IMR-90 (cell line): ENCODE measurements around the gene POLG2. TPM values are rescaled to one million over a fixed set of nuclear protein-coding genes. Genes with fewer than 3 reads are reported as not detected.
A peak's percentile ranks its signal among the peaks of the same experiment; 100 is the strongest.

Experiments used
- ATAC-seq: fragments of 200-7000 bp; cut with Tn5 transposase; 2 replicates; pipeline ENCODE4 v1.9.1; 2020; ENCODE audit warnings: low read depth, mild to moderate bottlenecking, moderate library complexity
- BruUV-seq: library from RNA; stranded (reverse); fragments of 400-500 nt; replicated peaks from 2 replicates; lab custom pipeline; 2021; lab: Mats Ljungman, UMichigan
- CTCF ChIA-PET: fragments of 300-600 bp; formaldehyde crosslinking; extraction: SDS; loops from one replicate; lab custom pipeline; 2021; ENCODE audit warnings: antibody characterized with exemption; lab: Yijun Ruan, JAX
- POLR2A ChIA-PET: fragments of 300-600 bp; sonication (Branson Sonifier 250); formaldehyde crosslinking; loops from one replicate; lab custom pipeline; 2022; ENCODE audit warnings: antibody characterized with exemption; ENCODE audit not compliant: unreplicated experiment; lab: Charles Lee
- DNase-seq: peaks from one replicate; pipeline ENCODE4 v3.0.0; 2013
- H2AFZ ChIP-seq: replicated peaks from 2 replicates; pipeline ENCODE3; 2013; ENCODE audit warnings: low read length, mild to moderate bottlenecking; ENCODE audit not compliant: poor library complexity
- H2AK5ac ChIP-seq: 2 replicates; pipeline ENCODE4 v1.6.1; 2013; ENCODE audit warnings: low read depth, low read length, inconsistent platforms
- H2AK9ac ChIP-seq: replicated peaks from 2 replicates; pipeline ENCODE3; 2013; ENCODE audit warnings: mild to moderate bottlenecking, low read depth, low read length, moderate library complexity; ENCODE audit not compliant: poor library complexity
- H2BK120ac ChIP-seq: 2 replicates; pipeline ENCODE4 v1.6.1; 2013; ENCODE audit warnings: low read depth, low read length, inconsistent platforms
- H2BK15ac ChIP-seq: 3 replicates; pipeline ENCODE4 v1.6.1; 2013; ENCODE audit warnings: low read depth, low read length, inconsistent platforms
- H2BK20ac ChIP-seq: 2 replicates; pipeline ENCODE4 v1.6.1; 2013; ENCODE audit warnings: low read depth, mild to moderate bottlenecking, inconsistent platforms, low read length, moderate library complexity
- H2BK5ac ChIP-seq: 2 replicates; pipeline ENCODE4 v1.6.1; 2013; ENCODE audit warnings: mild to moderate bottlenecking, low read depth, low read length, inconsistent platforms; ENCODE audit not compliant: poor library complexity, severe bottlenecking
- H3K14ac ChIP-seq: replicated peaks from 2 replicates; pipeline ENCODE4 v1.6.1; 2013; ENCODE audit warnings: low read depth, low read length, inconsistent platforms
- H3K18ac ChIP-seq: 2 replicates; pipeline ENCODE4 v1.6.1; 2013; ENCODE audit warnings: low read depth, low read length, control low read depth
- H3K23ac ChIP-seq: 2 replicates; pipeline ENCODE4 v1.6.1; 2013; ENCODE audit warnings: low read depth, low read length, inconsistent platforms
- H3K27ac ChIP-seq: 2 replicates; pipeline ENCODE4 v1.5.1; 2013; ENCODE audit warnings: mild to moderate bottlenecking, control low read depth, low read length; ENCODE audit not compliant: insufficient read depth
- H3K27me3 ChIP-seq: 2 replicates; pipeline ENCODE4 v1.6.1; 2013; ENCODE audit warnings: low read length; ENCODE audit not compliant: control insufficient read depth, insufficient read depth
- H3K36me3 ChIP-seq: 2 replicates; pipeline ENCODE4 v1.6.1; 2013; ENCODE audit warnings: low read length, mixed read lengths; ENCODE audit not compliant: control insufficient read depth, insufficient read depth
- H3K4ac ChIP-seq: 2 replicates; pipeline ENCODE4 v1.6.1; 2013; ENCODE audit warnings: low read depth, low read length, inconsistent platforms
- H3K4me1 ChIP-seq: 2 replicates; pipeline ENCODE4 v1.6.1; 2013; ENCODE audit warnings: low read length, mixed read lengths; ENCODE audit not compliant: control insufficient read depth, insufficient read depth
- H3K4me2 ChIP-seq: 2 replicates; pipeline ENCODE4 v1.6.1; 2013; ENCODE audit warnings: low read depth, mild to moderate bottlenecking, control low read depth, low read length, moderate library complexity
- H3K4me3 ChIP-seq: 2 replicates; pipeline ENCODE4 v1.5.1; 2013; ENCODE audit warnings: low read depth, mild to moderate bottlenecking, control low read depth, low read length, moderate library complexity; ENCODE audit not compliant: insufficient read depth
- H3K56ac ChIP-seq: 2 replicates; pipeline ENCODE4 v1.6.1; 2013; ENCODE audit warnings: low read length, inconsistent platforms; ENCODE audit not compliant: insufficient read depth; ENCODE audit errors: extremely low read depth
- H3K79me1 ChIP-seq, 2 experiments: 2 replicates each; pipeline ENCODE4 v1.6.1; 2013; ENCODE audit warnings: low read length in 2 of 2, inconsistent platforms in 1 of 2, low read depth in 1 of 2
- H3K9ac ChIP-seq: 2 replicates; pipeline ENCODE4 v1.6.1; 2013; ENCODE audit warnings: low read depth, low read length, control low read depth
- H3K9me1 ChIP-seq: 2 replicates; pipeline ENCODE4 v1.6.1; 2013; ENCODE audit warnings: low read length, inconsistent platforms; ENCODE audit not compliant: insufficient read depth
- H3K9me3 ChIP-seq: 2 replicates; pipeline ENCODE4 v1.6.1; 2013; ENCODE audit warnings: low read length; ENCODE audit not compliant: control insufficient read depth, insufficient read depth
- H4K20me1 ChIP-seq: 2 replicates; pipeline ENCODE4 v1.6.1; 2013; ENCODE audit warnings: low read length, inconsistent platforms; ENCODE audit not compliant: insufficient read depth
- H4K5ac ChIP-seq: 2 replicates; pipeline ENCODE4 v1.6.1; 2013; ENCODE audit warnings: mild to moderate bottlenecking, low read depth, low read length, control low read depth
- H4K8ac ChIP-seq, 2 experiments: 2 replicates each; pipeline ENCODE4 v1.6.1; 2013; ENCODE audit warnings: low read depth in 2 of 2, low read length in 2 of 2, control low read depth in 1 of 2, inconsistent platforms in 1 of 2
- H4K91ac ChIP-seq: 2 replicates; pipeline ENCODE4 v1.6.1; 2013; ENCODE audit warnings: low read depth, low read length, inconsistent platforms; ENCODE audit not compliant: insufficient read depth
- CEBPB ChIP-seq: IDR thresholded peaks from 2 replicates; pipeline ENCODE4 v1.6.1; 2012; ENCODE audit warnings: low read depth, low read length, improper control_type of control experiment
- CHD1 ChIP-seq: IDR thresholded peaks from 2 replicates; pipeline ENCODE4 v1.6.1; 2012; ENCODE audit warnings: low read depth, low read length, improper control_type of control experiment
- WGBS, 2 experiments: methylation state at CpG; one replicate each; pipeline versions ENCODE4 v1.1.5 to v1.1.7; 2013; ENCODE audit warnings: missing lambda C conversion rate in 2 of 2; ENCODE audit not compliant: insufficient read length in 1 of 2; ENCODE audit errors: extremely low coverage in 2 of 2; 5-methylcytosine and 5-hydroxymethylcytosine counted together
- dilution Hi-C: fragments of 300-500 bp; cut with HindIII; formaldehyde crosslinking; loops from one replicate; pipeline ENCODE4 v1.14.3; 2018; ENCODE audit warnings: low sequenced_read_pairs; ENCODE audit not compliant: unreplicated experiment
- in situ Hi-C: fragments of 300-500 bp; cut with MboI; formaldehyde crosslinking; loops from 3 replicates; pipeline ENCODE4 v1.14.3; 2019; ENCODE audit warnings: low sequenced_read_pairs, inconsistent platforms, mixed read lengths
- intact Hi-C: fragments of 100-400 bp; cut with micrococcal nuclease; formaldehyde crosslinking; loops from 2 replicates; pipeline ENCODE4 v1.10.0; 2022
- polyA plus RNA-seq, 3 experiments: library from polyadenylated mRNA; depleted of rRNA; stranded (reverse); fragments of >200 nt; gene quantifications; 2 replicates each; pipeline ENCODE4 v1.2.3, GENCODE V29; 2012; ENCODE audit warnings: low replicate concordance in 1 of 3
- total RNA-seq: library from RNA; depleted of rRNA; stranded (reverse); fragments of >200 nt; gene quantifications from 2 replicates; pipeline ENCODE4 v1.2.3, GENCODE V29; 2012

Gene POLG2
- total and polyA plus RNA-seq, 2 of the 4 experiments (the other 2 are of a cell fraction), result 7.0 to 7.7 TPM

- Histone ChIP-seq H3K79me1 (peaks cover 6 to 18% of the 10 kb centered on the region in 2 experiments), H4K20me1 (peaks cover 4% of the 10 kb centered on the region; the same call in 1 of the 2 replicates), H3K4me1 (no peaks in the 10 kb centered on the region), H4K5ac (no peak overlapping the region), H2BK20ac (no peak overlapping the region), H4K91ac (no peak overlapping the region), H3K4me2 (no peak overlapping the region), H2BK15ac (no peak overlapping the region), H2BK5ac (no peak overlapping the region), H2BK120ac (no peak overlapping the region), H4K8ac (no peak overlapping the region), H3K9me3 (no peaks in the 10 kb centered on the region), H3K9ac (no peak overlapping the region), H2AFZ (no peak overlapping the region), H3K14ac (no peak overlapping the region), H3K27me3 (no peaks in the 10 kb centered on the region), H3K36me3 (peaks cover 37% of the 10 kb centered on the region), H3K18ac (no peak overlapping the region), H2AK5ac (no peak overlapping the region), H3K27ac (no peak overlapping the region), H2AK9ac (no peak overlapping the region), H3K4ac (no peak overlapping the region), H3K4me3 (no peak overlapping the region), H3K56ac (no peak overlapping the region), H3K23ac (no peak overlapping the region), H3K9me1 (no peaks in the 10 kb centered on the region)
- WGBS, 2 experiments, result 86% methylated on average over 1 of the region's 6 CpGs; no CpG with 5 or more reads in 1 of the 2 experiments
- ChIA-PET CTCF (interaction anchor here (0.6 kb wide), 1 partner anchor 129 kb away, joined by 4 read pairs; no protein-coding TSS in a partner anchor), POLR2A (interaction anchor here (0.7 kb wide), 1 partner anchor 455 kb away, joined by 14 read pairs; no protein-coding TSS in a partner anchor)
- ATAC-seq (no peak), DNase-seq (no peak)
- intact Hi-C loops, result no loop called here
- dilution Hi-C loops, result no loop called here
- in situ Hi-C loops, result no loop called here
- TF ChIP-seq CHD1 (no peak), CEBPB (peak; percentile 67)
- BruUV-seq, result no TSS peak
Observed at GRCh38 chr17:64520359-64520758, 23.5 kb upstream of the POLG2 start.
